Measurements from ENCODE around the gene NME4. TPM values are rescaled to one million over a fixed set of nuclear protein-coding genes. Genes with fewer than 3 reads are reported as not detected.

Gene NME4
- total RNA-seq, 1 experiment from 2014 or later: 140 TPM

- H3K27me3 ChIP-seq (replicated peaks; ENCODE audit: control insufficient read depth, insufficient read depth, low read length): no peaks in the 10 kb centered on the region
- H3K36me3 ChIP-seq (ENCODE audit: control insufficient read depth, insufficient read depth, low read length): peaks cover 3% of the 10 kb centered on the region
- H3K4me1 Mint-ChIP-seq (ENCODE audit: low read depth, unreplicated experiment): peaks cover 7% of the 10 kb centered on the region
- H3K36me3 Mint-ChIP-seq (ENCODE audit: insufficient read depth, unreplicated experiment): peaks cover 30% of the 10 kb centered on the region
- TF ChIP-seq CTCF (IDR thresholded peaks at IDR 0.05; ENCODE audit: insufficient read depth in 1 of 2, low read depth in 1 of 2, low read length in 1 of 2, severe bottlenecking in 1 of 2, unreplicated experiment in 1 of 2): peak; percentile 41 to 43
- TSS peak; percentile 66 for BruUV-seq (replicated peaks)
- intact Hi-C loops (cut with micrococcal nuclease; ENCODE audit: unreplicated experiment): no loop called here
- CTCF ChIA-PET: interaction anchor here (0.5 to 1.4 kb wide), 6 partner anchors 9 to 221 kb away, joined by 4 to 9 read pairs (median 4); partner anchors contain the start of gene RAB11FIP3
- peak; percentile 93 for DNase-seq
- no peaks in the 10 kb centered on the region for H3K27me3 Mint-ChIP-seq (ENCODE audit: insufficient read depth, unreplicated experiment)
- H3K4me1 ChIP-seq: peaks cover 30% of the 10 kb centered on the region
- no peaks in the 10 kb centered on the region for H3K9me3 Mint-ChIP-seq (ENCODE audit: unreplicated experiment)
- H3K27ac Mint-ChIP-seq (ENCODE audit: unreplicated experiment): peak within 1 kb of the TSS; percentile 81
- peak within 1 kb of the TSS; percentile 76 for H3K4me3 Mint-ChIP-seq (ENCODE audit: unreplicated experiment)
- POLR2A ChIA-PET: interaction anchor here (0.5 to 1.0 kb wide), 8 partner anchors 18 to 362 kb away, joined by 3 to 8 read pairs (median 3); partner anchors contain the start of genes METTL26, POLR3K and SNRNP25
- H3K9me3 ChIP-seq: no peaks in the 10 kb centered on the region
- H3K4me3 ChIP-seq (ENCODE audit: low read depth, low read length): peak within 1 kb of the TSS; percentile 89
These were observed 4.7 kb downstream of the NME4 start, which contains the start of gene DECR2 for GRCh38 chr16:401468-402348. Gene DECR2, plus strand, starts transcription at chr16:401885. Its CDS starts 79 bp downstream, at chr16:401964.

- CTCF ChIA-PET: no interaction called here
- H3K4me1 Mint-ChIP-seq (ENCODE audit: low read depth, unreplicated experiment): peaks cover 7% of the 10 kb centered on the region
- DNase-seq: no peak
- no peak for TF ChIP-seq CTCF (IDR thresholded peaks at IDR 0.05; ENCODE audit: insufficient read depth in 1 of 2, low read depth in 1 of 2, low read length in 1 of 2, severe bottlenecking in 1 of 2, unreplicated experiment in 1 of 2)
- peak overlapping the region; percentile 75 for H3K27ac Mint-ChIP-seq (ENCODE audit: unreplicated experiment)
- intact Hi-C loops (cut with micrococcal nuclease; ENCODE audit: unreplicated experiment): no loop called here
- POLR2A ChIA-PET: interaction anchor here (0.6 kb wide), 1 partner anchor 50 kb away, joined by 3 read pairs; no protein-coding TSS in a partner anchor
- Histone ChIP-seq H3K4me3 (ENCODE audit: low read depth, low read length) (no peak overlapping the region), H3K27me3 (replicated peaks; ENCODE audit: control insufficient read depth, insufficient read depth, low read length) (no peaks in the 10 kb centered on the region), H3K36me3 (ENCODE audit: control insufficient read depth, insufficient read depth, low read length) (peaks cover 2% of the 10 kb centered on the region; the same call in 1 of the 2 replicates), H3K4me1 (peaks cover 30% of the 10 kb centered on the region), H3K9me3 (no peaks in the 10 kb centered on the region)
- no TSS peak for BruUV-seq (replicated peaks)
- peak overlapping the region; percentile 50 for H3K4me3 Mint-ChIP-seq (ENCODE audit: unreplicated experiment)
- peaks cover 30% of the 10 kb centered on the region for H3K36me3 Mint-ChIP-seq (ENCODE audit: insufficient read depth, unreplicated experiment)
- no peaks in the 10 kb centered on the region for H3K27me3 Mint-ChIP-seq (ENCODE audit: insufficient read depth, unreplicated experiment)
- no peaks in the 10 kb centered on the region for H3K9me3 Mint-ChIP-seq (ENCODE audit: unreplicated experiment)
These were observed 8.0 kb downstream of the NME4 start for GRCh38 chr16:404971-405486.

Measured in Caco-2 (cell line).